ENCODE measurements around the gene AIG1.

Gene AIG1

DNA sequence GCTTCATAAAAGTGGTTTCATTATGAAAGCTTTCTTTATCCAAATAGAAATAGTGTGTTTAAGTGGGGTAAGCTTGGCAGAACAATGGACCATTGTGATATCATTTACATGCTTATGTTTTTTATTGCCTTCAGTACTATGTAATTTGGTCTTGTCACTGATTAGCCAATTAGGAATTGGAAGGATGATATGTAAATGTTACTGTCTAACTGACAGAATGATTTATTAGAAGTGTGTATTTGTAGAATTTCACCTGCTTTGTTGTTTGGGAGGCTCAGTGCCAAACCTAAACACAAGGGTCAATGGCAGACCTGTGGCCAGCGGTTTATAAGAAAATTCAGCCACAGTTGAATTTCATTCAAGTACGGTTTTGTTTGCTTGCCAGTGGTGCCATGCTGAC lies 39.0 kb downstream of the AIG1 start:
- no peak for DNase-seq (ENCODE audit: low read depth)
- no peak overlapping the region for H3K4me3 ChIP-seq (ENCODE audit: control insufficient read depth, low read depth, low read length)
- no peak for TF ChIP-seq CTCF (IDR thresholded peaks at IDR 0.05; ENCODE audit: control insufficient read depth, insufficient read depth, low read depth, low read length, missing control alignments)

GRCh38 chr6:143100429-143100828 lies 39.7 kb downstream of the AIG1 start:
- no peak for DNase-seq (ENCODE audit: low read depth)
- H3K4me3 ChIP-seq (ENCODE audit: control insufficient read depth, low read depth, low read length): no peak overlapping the region
- TF ChIP-seq CTCF (IDR thresholded peaks at IDR 0.05; ENCODE audit: control insufficient read depth, insufficient read depth, low read depth, low read length, missing control alignments): no peak

- no peak overlapping the region for H3K4me3 ChIP-seq (ENCODE audit: control insufficient read depth, low read depth, low read length)
- no peak for TF ChIP-seq CTCF (IDR thresholded peaks at IDR 0.05; ENCODE audit: control insufficient read depth, insufficient read depth, low read depth, low read length, missing control alignments)
- no peak for DNase-seq (ENCODE audit: low read depth)
These were observed 43.2 kb downstream of the AIG1 start for GRCh38 chr6:143103916-143104315.

- no peak for TF ChIP-seq CTCF (IDR thresholded peaks at IDR 0.05; ENCODE audit: control insufficient read depth, insufficient read depth, low read depth, low read length, missing control alignments)
- H3K4me3 ChIP-seq (ENCODE audit: control insufficient read depth, low read depth, low read length): no peak overlapping the region
- DNase-seq (ENCODE audit: low read depth): no peak
These were observed 46.8 kb downstream of the AIG1 start for GRCh38 chr6:143107440-143107839.

DNA sequence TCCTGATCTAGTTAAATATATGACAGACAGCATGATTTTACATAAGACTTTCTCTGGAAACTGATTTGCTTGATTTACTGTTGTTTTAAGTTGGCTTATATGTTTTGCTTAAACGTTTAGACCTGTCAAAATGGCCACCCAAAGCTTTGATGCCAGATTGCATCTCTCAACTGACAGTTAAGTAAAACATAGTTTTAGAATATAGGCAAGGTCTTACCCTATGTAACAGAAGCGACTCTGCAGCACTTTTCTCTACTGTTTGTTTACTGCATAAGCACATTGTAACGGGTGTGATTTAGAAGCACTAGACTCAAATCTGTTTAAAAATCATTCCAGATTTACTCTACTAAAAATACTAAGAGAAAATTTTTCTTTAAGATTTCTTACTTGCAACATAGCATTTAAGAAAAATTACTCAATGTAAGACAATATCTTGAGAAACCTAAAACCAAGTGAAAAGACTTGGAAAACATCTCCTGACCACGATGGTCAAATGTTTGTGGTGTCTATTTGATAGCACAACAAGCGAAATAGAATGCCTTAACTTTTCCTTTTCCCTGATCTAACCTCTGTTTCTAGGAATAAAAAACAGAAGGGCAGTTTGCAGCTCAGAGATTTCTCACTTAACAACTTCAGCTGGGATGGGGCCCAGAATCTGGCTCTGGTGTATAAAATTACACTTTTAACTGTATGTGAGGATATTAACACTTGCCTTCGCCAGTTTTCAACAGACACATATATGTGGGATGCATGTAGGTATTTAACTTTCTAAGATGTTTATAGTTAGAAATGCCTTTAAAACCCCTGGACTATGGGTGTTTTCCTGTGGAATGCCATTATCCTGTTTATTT lies 47.4 kb downstream of the AIG1 start:
- H3K4me3 ChIP-seq (ENCODE audit: control insufficient read depth, low read depth, low read length): no peak overlapping the region
- no peak for DNase-seq (ENCODE audit: low read depth)
- no peak for TF ChIP-seq CTCF (IDR thresholded peaks at IDR 0.05; ENCODE audit: control insufficient read depth, insufficient read depth, low read depth, low read length, missing control alignments)

DNA sequence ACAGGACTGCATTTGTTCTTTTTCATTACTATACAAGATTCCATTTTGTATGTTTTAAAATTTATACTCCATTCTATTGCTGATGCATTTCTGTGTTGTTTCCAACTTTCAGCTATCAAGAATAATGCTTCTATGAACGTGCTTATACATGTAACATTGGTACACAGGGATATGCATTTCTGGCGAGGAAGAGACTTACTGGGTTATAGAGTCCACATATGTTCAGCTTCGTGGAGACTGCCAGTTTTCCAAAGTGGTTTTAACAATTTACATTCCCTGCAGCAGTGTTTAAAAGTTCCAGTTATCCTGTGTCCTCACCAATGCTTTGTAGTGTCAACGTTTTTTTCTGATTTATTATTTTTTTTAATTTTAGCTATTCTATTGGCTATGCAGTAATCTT lies 48.5 kb downstream of the AIG1 start:
- no peak for TF ChIP-seq CTCF (IDR thresholded peaks at IDR 0.05; ENCODE audit: control insufficient read depth, insufficient read depth, low read depth, low read length, missing control alignments)
- DNase-seq (ENCODE audit: low read depth): no peak
- no peak overlapping the region for H3K4me3 ChIP-seq (ENCODE audit: control insufficient read depth, low read depth, low read length)
